Renal cortex interstitium (tissue), 11 donors: ENCODE measurements around the gene OR10H5. TPM values are rescaled to one million over a fixed set of nuclear protein-coding genes. Genes with fewer than 3 reads are reported as not detected.
"Not testable (repeated sequence)": the region's sequence is repeated elsewhere in the genome, so short reads cannot be mapped to it uniquely, and the experiment has no call there.

Experiments used
- DNase-seq, 11 donors: peaks; one replicate each; pipeline ENCODE4 v3.0.0-alpha.2; 2013; ENCODE audit warnings: low read depth in 9 of 11, low spot score in 4 of 11; ENCODE audit errors: extremely low read depth in 1 of 11
- polyA plus RNA-seq, 3 donors: library from polyadenylated mRNA; unstranded; fragments of 120-200 nt; gene quantifications; one replicate each; pipeline ENCODE4 v1.2.1, GENCODE V29; 2013; ENCODE audit not compliant: insufficient read length in 3 of 3

Gene OR10H5
- polyA plus RNA-seq, 3 donors = 0.06 to 0.09 (median 0.09) TPM

DNA sequence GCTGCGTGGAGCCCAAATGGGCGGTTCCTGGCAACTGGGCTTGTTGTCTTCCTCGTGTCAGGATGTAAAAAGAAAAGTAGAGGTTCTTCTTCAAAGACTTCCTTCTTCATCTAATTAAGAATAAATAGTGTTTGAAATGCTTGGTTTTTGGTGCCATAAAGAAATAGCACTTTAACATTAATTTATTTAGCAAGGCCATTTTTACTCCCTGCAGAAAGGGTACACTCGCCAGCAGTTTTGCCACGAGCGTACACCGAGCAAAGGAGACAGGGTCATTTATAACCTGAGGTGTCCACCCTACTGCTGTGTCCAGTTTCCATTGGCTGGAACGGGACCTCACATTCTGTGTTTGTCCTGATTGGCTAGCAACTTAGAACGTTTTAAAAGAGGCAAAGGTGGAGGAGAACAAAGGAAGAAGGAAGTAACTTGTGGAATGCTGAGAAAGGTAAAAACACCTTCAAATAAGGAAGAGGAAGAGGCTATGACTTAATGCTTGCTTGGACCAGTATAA is 49.8 kb downstream of the OR10H5 start:
- DNase-seq = no peak

DNA sequence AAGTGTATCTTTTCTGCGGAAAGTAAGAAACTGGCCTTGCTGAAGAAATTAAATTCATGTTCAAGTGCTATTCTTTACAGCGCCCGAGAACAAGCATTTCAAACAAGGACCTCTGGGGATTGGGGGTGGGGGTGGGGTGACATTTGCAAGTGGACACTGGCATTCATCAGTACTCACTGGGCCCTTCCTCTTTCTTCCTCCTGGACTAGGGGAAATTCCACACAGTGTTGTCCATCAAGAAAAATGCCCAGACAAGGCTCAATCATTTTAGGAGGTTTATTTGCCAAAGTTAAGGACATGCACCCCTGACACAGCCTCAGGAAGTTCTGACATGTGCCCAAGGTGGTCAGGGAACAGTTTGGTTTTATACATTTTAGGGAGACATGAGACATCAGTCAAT is 50.9 kb downstream of the OR10H5 start:
- no peak for DNase-seq

DNA sequence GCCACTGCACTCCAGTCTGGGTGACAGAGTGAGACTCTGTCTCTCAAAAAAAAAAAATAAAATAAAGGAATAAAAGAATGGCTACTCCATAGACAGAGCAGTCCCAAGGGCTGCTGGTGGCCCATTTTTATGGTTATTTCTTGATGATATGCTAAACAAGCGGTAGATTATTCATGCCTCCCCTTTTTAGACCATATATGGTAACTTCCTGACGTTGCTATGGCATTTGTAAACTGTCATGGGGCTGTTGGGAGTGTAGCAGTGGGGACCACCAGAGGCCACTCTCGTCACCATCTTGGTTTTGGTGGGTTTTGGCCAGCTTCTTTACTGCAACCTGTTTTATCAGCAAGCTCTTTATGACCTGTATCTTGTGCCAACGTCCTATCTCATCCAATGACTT is 52.4 kb downstream of the OR10H5 start:
- not testable (repeated sequence) for DNase-seq

DNA sequence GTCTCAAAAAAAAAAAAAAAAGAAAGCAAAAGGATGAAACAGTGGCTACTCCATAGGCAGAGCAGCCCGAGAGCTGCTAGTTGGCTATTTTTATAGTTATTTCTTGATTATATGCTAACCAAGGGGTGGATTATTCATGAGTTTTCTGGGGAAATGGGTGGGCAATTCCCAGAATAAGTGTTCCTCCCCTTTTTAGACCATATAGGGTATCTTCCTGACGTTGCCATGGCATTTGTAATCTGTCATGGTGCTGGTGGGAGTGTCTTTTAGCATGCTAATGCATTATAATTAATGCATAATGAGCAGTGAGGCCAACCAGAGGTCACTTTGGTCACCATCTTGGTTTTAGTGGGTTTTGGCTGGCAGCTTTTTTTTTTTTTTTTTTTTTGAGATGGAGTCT is 53.4 kb downstream of the OR10H5 start:
- no peak for DNase-seq

DNA sequence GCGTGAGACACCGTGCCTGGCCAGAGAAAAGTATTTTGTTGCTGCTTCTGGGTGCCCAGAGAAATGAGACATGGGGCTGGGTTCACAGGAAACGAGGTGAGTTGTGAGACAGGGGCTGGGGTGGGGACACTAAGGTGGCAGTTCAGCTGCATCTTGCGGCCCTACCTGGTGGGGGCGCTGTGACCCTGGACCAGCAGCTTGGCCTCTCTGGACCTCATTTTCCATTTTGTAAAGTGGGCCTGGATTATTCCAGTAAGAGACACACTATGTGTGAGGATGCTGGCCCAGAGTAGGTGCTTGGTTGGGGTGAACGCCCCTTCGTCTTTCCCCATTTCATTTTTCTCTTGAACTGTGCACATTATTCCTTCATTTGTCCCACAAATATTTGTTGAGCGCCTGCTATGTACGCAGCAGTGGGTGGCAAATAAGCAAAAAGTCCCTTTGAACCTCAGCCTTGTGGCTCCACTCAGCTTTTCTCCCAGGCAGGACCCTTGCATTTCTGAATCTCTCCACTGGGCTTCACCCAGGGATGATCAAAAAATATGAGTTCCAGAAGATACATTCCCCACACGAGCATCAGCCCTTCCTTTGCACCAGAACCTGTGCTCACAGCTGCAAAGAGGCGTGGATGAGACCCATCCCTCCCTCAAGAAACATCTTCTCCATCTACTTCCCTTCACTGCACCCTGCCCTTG is 54.6 kb downstream of the OR10H5 start:
- no peak for DNase-seq

DNA sequence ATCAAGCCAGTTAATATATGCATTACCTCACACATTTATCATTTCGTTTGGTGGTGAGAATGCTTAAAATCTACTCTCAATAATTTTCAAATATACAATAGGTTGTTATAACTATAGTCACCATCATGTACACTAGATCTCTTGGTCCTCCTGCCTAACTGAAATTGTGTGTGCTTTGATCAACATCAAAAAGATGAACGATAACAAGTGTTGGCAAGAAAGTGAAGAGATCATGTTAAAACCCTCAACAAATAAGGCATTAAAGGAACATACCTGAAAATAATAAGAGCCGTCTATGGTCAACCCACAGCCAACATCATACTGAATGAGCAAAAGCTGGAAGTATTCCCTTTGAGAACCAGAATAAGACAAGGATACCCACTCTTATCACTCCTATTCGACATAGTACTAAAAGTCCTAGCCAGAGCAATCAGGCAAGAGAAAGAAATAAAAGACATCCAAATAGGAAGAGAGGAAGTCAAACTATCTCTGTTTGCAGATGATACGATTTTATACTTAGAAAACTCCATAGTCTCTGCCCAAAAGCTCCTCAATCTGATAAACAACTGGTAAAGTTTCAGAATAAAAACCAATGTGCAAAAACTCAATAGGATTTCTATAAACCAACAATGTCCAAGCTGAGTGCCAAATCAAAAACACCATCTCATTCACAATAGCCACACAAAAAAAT is 55.9 kb downstream of the OR10H5 start:
- DNase-seq = no peak

DNA sequence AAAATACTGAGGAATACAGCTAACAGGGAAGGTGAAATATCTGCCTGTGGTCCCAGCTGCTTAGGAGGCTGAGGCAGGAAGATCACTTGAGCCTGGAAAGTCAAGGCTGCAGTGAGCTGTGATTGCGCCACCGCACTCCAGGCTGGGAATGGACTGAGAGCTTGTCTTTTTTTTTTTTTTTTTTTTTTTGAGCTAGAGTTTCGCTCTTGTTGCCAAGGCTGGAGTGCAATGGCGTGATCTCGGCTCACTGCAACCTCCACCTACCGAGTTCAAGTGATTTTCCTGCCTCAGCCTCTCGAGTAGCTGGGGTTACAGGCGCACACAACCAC is 56.4 kb downstream of the OR10H5 start:
- DNase-seq = not testable (repeated sequence)

DNA sequence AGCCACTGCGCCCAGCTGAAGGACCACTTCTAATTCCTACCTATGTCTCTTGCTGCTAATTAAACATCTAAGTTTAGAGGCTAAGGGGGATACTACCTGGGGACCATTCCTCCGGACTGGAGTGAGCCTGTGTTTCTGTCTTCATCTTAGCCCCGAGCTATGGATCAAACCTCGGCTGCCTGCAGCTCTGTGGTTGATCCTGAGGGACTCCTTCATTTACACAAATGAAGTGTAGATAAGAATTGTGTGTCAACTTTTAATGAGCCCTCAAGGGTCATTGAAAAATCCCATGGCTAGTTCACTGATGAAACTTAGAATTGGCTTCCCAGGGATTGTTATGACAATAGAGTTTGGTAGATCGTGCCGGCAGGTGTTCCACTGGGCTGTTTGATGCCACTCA is 59.5 kb downstream of the OR10H5 start:
- no peak for DNase-seq

DNA sequence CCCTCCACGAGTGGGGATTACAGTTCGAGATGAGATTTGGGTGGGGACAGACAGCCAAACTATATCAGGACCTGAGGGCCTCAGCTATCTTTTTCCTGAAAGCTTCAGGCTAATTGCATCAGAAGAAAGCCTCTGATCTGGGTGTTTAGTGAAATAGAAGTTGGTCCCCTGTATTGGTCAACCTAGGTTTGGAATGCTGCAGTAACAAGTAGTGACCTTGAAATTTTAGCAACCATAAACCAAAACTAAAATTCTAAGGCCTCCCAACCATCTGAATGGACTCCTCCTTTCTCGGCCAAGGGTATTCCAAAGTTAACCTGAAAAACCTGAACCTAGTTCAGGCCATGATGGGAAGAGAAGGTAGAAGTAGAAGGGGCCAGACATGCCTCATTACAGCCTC is 62.9 kb downstream of the OR10H5 start:
- DNase-seq = no peak

Other genes with a start within 250 kb of the OR10H5 start
- not detected for gene CYP4F8, start 172.4 kb upstream of the OR10H5 start, polyA plus RNA-seq
- gene CYP4F3, start 146.8 kb upstream of the OR10H5 start, polyA plus RNA-seq = under 1 TPM; 0.37 to 0.92 (median 0.62) TPM
- gene CYP4F12, start 114.6 kb upstream of the OR10H5 start, polyA plus RNA-seq = 1 to 10 TPM in 1 of 3 donors, under 1 TPM in 1, not detected in 1; 0.62 to 1.3 TPM
- gene OR10H2, start 59.6 kb upstream of the OR10H5 start, polyA plus RNA-seq = not detected
- not detected for gene OR10H3, start 49.7 kb upstream of the OR10H5 start, polyA plus RNA-seq
- gene OR10H1, start 28.0 kb downstream of the OR10H5 start, polyA plus RNA-seq = under 1 TPM; 0.06 to 0.08 (median 0.08) TPM
- under 1 TPM in 2 of 3 donors, not detected in 1; 0.39 to 0.53 TPM for gene CYP4F2, start 110.4 kb downstream of the OR10H5 start, polyA plus RNA-seq
- gene CYP4F11, start 146.9 kb downstream of the OR10H5 start, polyA plus RNA-seq = under 1 TPM; 0.17 to 0.86 (median 0.34) TPM
- not detected for gene OR10H4, start 161.3 kb downstream of the OR10H5 start, polyA plus RNA-seq